GM23338 (cell line): Measurements from ENCODE around the gene FATE1.

Experiments used
- CREB1 ChIP-seq: fragments of 250-450 bp; sonication (Bioruptor Pico); IDR thresholded peaks from 2 replicates; pipeline ENCODE4 v1.5.0; 2020; ENCODE audit warnings: low read depth, mild to moderate bottlenecking, moderate library complexity
- EZH2 ChIP-seq: fragments of 200-600 bp; sonication (generic); IDR thresholded peaks from one replicate; pipeline ENCODE4 v1.8.0; 2017; ENCODE audit warnings: antibody characterized with exemption, mild to moderate bottlenecking, low read depth; ENCODE audit not compliant: unreplicated experiment
- EZH2phosphoT487 ChIP-seq: fragments of 200-600 bp; sonication (generic); IDR thresholded peaks from one replicate; pipeline ENCODE4 v1.8.1; 2018; ENCODE audit warnings: antibody characterized with exemption; ENCODE audit not compliant: unreplicated experiment
- JUNB ChIP-seq: IDR thresholded peaks from one replicate; pipeline ENCODE4 v1.6.1; 2016; ENCODE audit warnings: antibody characterized with exemption; ENCODE audit not compliant: unreplicated experiment
- NANOG ChIP-seq: IDR thresholded peaks from 2 replicates; pipeline ENCODE4 v1.6.1; 2016; ENCODE audit warnings: antibody characterized with exemption, borderline replicate concordance
- POLR2AphosphoS5 ChIP-seq: IDR thresholded peaks from 2 replicates; pipeline ENCODE4 v1.6.1; 2016; ENCODE audit warnings: antibody characterized with exemption, low read depth
- STAT1 ChIP-seq: IDR thresholded peaks from one replicate; pipeline ENCODE4 v1.6.1; 2016; ENCODE audit warnings: antibody characterized with exemption; ENCODE audit not compliant: unreplicated experiment
- TF ChIP-seq, protein P1 (sequence below), 2 experiments: fragments of 200-600 bp in 1 of 2; sonication (generic) in 1 of 2; conservative IDR thresholded peaks; 2 replicates each; pipeline versions ENCODE4 v1.5.1 to v1.6.1; 2016 to 2017; ENCODE audit warnings: antibody characterized with exemption in 2 of 2, low read depth in 2 of 2, mild to moderate bottlenecking in 2 of 2, moderate library complexity in 1 of 2
- TF ChIP-seq, protein P2 (sequence below): IDR thresholded peaks from one replicate; pipeline ENCODE4 v1.6.1; 2018; ENCODE audit warnings: antibody characterized with exemption; ENCODE audit not compliant: unreplicated experiment
- TF ChIP-seq, protein P3 (sequence below): IDR thresholded peaks from 2 replicates; pipeline ENCODE4 v1.6.1; 2016; ENCODE audit warnings: antibody characterized with exemption

DNA sequence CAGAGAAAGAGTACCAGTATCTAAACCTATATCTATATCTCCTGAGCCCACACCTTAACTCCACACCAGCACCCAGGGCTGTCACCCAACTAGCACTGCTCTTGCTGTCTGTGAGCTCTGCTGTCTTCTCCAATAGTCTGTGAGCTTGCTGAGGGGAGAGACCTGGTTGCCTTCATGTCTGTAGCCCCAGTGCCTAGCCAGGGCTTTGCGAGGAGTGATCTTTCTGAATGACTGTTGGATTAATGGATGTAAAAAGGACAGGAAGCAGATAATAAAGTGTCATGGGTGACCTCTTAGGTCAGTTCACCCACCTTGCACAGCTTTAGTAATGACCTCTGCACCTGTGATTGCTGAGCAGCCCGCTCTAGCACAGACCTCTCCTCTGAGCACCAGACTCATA lies 49.2 kb downstream of the FATE1 start:
- no peak for TF ChIP-seq POLR2AphosphoS5
- TF ChIP-seq, protein P1, sequence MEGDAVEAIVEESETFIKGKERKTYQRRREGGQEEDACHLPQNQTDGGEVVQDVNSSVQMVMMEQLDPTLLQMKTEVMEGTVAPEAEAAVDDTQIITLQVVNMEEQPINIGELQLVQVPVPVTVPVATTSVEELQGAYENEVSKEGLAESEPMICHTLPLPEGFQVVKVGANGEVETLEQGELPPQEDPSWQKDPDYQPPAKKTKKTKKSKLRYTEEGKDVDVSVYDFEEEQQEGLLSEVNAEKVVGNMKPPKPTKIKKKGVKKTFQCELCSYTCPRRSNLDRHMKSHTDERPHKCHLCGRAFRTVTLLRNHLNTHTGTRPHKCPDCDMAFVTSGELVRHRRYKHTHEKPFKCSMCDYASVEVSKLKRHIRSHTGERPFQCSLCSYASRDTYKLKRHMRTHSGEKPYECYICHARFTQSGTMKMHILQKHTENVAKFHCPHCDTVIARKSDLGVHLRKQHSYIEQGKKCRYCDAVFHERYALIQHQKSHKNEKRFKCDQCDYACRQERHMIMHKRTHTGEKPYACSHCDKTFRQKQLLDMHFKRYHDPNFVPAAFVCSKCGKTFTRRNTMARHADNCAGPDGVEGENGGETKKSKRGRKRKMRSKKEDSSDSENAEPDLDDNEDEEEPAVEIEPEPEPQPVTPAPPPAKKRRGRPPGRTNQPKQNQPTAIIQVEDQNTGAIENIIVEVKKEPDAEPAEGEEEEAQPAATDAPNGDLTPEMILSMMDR (conservative IDR thresholded peaks at IDR 0.05; ENCODE audit: low read depth in 2 of 2): no peak
- no peak for TF ChIP-seq EZH2
- TF ChIP-seq, protein P2, sequence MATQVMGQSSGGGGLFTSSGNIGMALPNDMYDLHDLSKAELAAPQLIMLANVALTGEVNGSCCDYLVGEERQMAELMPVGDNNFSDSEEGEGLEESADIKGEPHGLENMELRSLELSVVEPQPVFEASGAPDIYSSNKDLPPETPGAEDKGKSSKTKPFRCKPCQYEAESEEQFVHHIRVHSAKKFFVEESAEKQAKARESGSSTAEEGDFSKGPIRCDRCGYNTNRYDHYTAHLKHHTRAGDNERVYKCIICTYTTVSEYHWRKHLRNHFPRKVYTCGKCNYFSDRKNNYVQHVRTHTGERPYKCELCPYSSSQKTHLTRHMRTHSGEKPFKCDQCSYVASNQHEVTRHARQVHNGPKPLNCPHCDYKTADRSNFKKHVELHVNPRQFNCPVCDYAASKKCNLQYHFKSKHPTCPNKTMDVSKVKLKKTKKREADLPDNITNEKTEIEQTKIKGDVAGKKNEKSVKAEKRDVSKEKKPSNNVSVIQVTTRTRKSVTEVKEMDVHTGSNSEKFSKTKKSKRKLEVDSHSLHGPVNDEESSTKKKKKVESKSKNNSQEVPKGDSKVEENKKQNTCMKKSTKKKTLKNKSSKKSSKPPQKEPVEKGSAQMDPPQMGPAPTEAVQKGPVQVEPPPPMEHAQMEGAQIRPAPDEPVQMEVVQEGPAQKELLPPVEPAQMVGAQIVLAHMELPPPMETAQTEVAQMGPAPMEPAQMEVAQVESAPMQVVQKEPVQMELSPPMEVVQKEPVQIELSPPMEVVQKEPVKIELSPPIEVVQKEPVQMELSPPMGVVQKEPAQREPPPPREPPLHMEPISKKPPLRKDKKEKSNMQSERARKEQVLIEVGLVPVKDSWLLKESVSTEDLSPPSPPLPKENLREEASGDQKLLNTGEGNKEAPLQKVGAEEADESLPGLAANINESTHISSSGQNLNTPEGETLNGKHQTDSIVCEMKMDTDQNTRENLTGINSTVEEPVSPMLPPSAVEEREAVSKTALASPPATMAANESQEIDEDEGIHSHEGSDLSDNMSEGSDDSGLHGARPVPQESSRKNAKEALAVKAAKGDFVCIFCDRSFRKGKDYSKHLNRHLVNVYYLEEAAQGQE: no peak
- TF ChIP-seq CREB1 (CRISPR knock-in tag): no peak
- TF ChIP-seq EZH2phosphoT487: no peak
- TF ChIP-seq JUNB: no peak
- TF ChIP-seq, protein P3, sequence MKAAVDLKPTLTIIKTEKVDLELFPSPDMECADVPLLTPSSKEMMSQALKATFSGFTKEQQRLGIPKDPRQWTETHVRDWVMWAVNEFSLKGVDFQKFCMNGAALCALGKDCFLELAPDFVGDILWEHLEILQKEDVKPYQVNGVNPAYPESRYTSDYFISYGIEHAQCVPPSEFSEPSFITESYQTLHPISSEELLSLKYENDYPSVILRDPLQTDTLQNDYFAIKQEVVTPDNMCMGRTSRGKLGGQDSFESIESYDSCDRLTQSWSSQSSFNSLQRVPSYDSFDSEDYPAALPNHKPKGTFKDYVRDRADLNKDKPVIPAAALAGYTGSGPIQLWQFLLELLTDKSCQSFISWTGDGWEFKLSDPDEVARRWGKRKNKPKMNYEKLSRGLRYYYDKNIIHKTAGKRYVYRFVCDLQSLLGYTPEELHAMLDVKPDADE: no peak
- no peak for TF ChIP-seq NANOG
- no peak for TF ChIP-seq STAT1
